ENCODE results near the gene EPHB1. TPM values are rescaled to one million over a fixed set of nuclear protein-coding genes. Genes with fewer than 3 reads are reported as not detected.
"Not testable (repeated sequence)": the region's sequence is repeated elsewhere in the genome, so short reads cannot be mapped to it uniquely, and the experiment has no call there.

EPHB1 gene
- total RNA-seq, 2 donors from 2014 or later: 0.85 to 1.7 TPM

DNA sequence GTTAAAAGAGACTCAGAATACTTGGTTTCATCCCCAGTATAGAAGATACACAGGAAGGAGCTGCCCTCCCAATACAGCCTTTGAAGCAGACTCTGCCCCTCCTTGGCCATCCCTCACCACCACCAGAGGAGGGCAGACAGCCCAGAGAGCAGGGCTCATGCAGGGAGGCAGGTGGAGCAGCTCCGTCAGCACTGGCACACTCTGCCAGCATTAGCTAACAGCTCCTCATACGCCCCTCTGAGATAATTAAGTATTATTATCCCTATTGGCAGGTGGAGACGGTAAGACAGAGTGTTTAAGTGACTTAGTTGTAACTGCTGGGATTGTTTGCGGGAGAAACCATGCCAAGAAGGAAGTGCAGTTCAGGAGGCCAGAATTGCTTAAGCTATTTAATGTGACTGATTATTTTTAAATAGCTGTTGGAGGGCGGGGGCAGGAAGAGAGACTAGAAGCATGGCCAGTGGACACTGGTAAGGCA lies 434.0 kb downstream of the EPHB1 start:
- ATAC-seq: peak in 1 of 2 donors; percentile 65
- intact Hi-C loops (cut with DNase I): no loop called here
- DNase-seq: peak; percentile 32

DNA sequence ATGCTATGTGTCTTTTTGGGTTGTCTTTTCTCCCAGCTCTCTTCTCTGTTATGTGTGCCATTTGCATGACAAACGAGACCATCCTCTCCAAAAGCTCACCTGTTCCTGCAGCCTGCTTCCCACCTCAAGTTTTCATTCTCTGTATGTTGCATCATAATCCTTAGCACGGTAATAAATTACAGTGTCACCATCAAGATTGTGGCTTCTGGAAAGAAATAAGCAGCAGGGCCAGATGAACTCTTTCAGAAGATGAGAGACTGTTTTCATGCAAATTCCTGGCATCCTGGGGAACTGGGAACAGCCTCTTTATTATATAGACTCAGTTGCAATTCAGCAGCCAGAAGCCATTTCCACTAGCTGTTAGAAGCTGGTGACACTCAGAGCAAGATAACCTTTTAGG lies 436.7 kb downstream of the EPHB1 start:
- intact Hi-C loops (cut with DNase I): no loop called here
- DNase-seq (no peak), ATAC-seq (no peak)

DNA sequence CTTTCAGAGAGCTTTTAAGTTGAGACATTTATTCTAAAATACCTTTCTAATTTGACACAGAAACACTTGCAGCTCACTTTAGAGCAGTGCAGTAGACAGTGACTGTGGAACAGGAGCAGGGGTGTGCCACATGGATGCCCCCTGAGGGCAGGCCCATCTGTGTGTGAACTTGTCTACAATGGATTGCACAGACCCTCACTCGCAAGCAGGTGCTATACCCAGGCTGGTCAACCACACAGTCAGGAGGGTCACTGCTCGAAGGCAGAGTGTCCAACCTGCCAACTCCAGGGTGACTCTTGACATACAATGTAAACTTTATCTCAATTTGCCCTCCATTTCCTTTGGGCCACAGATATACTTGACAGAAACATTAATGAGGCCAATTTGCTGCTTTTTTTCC lies 437.2 kb downstream of the EPHB1 start:
- ATAC-seq (no peak), DNase-seq (no peak)
- intact Hi-C loops (cut with DNase I): no loop called here

DNA sequence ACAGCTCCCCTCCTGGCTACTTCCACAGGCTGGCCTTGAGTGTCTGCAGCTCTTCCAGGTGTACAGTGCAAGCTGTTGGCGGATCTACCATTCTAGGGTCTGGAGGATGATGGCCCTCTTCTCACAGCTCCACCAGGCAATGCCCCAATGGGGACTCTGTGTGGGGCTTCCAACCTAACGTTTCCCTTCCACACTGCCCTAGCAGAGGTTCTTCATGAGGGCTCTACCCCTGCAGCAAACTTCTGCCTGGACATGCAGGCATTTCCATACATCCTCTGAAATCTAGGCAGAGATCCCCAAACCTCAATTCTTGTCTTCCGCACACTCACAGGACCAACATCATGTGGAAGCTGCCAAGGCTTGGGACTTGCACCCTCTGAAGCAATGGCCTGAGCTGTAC lies 438.4 kb downstream of the EPHB1 start:
- intact Hi-C loops (cut with DNase I); DNase-seq; ATAC-seq: not testable (repeated sequence)

DNA sequence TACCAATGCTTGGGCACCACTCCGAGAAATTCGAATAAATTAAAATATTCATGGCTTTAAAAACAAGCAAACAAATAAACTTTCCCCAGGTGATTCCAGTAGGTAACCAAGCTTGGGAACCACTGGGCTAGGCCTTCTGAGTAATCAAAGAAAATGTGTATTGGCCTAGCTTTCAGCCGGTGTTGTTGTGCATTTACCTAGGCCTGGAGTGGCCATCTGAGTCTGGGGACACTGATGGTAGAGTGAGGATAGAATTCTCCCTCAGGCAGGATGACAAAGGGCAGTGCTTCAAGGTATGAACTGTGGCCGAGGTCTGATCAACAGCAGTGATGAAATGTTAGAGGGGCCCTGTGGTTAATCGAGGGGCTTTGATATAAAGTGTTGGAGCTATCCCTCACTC lies 440.5 kb downstream of the EPHB1 start:
- DNase-seq (no peak), ATAC-seq (no peak)
- intact Hi-C loops (cut with DNase I): no loop called here

DNA sequence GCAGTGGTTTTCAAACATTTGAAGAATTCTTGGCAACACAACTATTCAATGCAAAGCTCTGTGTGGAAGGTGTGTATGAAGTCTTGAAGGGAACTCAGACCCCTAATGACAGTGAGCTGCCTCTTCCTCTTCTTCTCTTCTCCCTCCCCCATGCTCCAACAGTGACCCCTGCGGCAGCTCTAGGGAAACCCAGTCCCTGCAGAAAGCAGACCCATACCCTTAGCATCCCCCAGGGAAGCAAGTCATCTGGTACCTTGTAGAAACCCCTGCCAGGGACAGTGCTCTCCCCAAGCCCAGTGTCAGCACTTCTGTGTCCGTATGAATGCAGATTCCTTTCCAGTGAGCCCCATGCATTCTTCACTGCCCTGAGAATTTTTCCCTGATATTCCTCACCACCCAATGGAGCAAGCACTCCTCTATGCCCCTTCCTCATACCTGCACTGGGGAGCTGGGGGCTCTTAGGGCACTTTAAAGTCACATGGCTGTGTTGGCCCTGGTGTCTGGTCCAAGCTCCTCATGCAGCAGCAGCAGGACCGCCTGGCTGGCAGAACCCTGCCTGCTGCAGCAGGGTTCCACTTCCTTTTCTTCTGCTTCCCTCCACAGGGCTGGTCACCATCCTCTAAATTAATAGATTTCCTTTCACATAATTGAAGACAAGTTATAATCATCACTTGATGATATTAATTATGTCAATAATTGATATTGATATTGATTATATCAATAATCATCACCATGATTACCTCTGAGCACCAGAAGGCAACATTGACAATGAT lies 442.5 kb downstream of the EPHB1 start:
- intact Hi-C loops (cut with DNase I): no loop called here
- ATAC-seq (no peak), DNase-seq (no peak)

DNA sequence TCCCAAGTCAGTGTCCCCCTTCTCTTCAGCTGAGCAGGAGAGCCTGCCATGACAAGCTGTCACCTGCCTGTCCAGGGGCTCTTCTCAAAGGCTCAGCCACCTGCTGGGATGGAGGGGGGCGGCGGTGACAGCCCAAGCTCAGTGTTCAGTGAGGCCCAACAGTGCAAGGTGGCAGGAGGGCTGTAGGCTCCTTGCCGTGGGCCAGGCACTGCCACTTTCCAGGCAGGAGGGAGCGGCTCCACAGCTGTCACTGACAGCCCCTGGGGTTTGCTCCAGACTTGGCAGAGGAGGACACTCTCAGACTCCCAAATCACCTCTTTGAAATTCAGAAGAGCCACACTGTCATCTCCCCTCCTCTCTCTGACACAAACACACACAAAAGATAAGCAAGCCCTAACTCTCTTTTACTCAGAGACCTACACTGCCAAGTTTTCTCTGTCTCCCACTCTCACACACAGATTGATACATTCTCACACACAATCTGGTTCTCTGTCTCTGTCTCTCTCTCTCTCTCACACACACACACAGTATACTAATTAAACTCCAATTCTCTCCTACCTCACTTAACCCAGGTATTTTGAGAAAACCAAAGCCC lies 443.3 kb downstream of the EPHB1 start:
- DNase-seq: no peak
- no peak for ATAC-seq
- intact Hi-C loops (cut with DNase I): no loop called here

DNA sequence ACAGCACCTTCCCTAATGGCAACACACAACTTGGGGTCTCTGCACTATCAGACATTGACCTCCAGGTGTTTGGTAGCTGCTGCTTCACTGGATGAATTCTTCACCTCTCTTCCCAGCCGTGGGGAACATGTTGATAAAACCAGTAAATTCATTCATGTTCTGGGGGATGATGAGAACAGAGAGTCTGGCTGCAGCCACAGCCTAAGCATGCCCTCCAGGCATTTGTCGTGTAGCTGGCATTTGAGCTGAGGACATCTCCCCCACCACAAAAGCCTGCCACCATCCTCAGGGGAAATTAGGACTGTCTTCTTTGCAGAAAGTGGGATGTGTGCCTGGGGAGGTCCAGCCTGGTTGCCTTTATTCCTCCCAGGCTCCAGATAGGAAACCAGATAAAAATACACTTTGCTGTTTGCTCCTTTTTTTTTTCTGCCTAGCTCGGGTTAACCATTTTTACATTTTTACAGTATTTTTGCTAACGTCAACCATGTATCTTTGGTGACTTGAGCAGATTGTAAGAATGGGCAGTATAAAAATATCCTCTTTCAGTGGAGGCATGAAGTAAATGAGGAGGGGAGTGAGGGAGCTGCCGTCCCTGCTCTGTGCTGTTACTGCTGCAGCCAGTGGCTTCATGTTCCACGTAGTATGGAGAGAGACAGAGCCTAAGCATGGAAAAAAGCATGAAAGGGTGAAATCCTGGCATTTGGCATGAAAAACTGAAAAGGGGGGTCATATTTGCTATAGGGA lies 444.0 kb downstream of the EPHB1 start:
- intact Hi-C loops (cut with DNase I): no loop called here
- no peak for ATAC-seq

DNA sequence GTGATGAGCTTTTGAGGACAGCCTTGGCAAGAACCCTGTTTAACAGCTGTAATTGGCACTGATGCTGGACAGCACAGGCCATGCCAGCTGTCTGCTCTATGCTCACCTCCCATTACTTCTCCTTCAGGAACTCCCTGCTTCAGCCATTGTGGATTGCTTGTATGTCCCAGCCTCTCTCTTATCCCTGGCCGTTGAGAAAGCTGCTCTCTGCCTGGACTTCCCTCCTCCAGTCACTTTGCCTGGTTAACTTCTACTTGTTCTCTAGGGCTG lies 444.5 kb downstream of the EPHB1 start:
- ATAC-seq (no peak), DNase-seq (no peak)
- intact Hi-C loops (cut with DNase I): no loop called here

More for the DNA sequence above, 444.0 kb downstream of the EPHB1 start:
- no peak for DNase-seq

DNA sequence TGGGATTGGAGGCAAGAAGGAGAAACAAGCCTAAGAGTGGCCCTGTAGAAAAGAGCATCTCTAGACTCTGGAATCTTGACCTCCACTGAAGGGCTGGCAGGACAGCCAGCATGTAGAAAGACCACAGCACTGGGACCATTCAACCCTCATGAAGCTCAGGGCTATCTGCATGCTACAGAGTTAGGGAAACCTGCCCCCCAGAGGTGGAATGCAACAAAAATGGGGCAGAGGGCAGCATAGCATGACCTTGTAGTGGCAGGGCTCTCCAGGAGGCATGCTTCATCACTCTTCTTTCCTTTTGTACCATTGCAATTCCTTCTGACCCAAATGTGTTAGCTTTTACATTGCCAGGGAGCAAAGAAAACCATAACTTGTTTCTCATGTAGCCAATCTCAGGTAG lies 445.4 kb downstream of the EPHB1 start:
- ATAC-seq (no peak), DNase-seq (no peak)
- intact Hi-C loops (cut with DNase I): no loop called here

DNA sequence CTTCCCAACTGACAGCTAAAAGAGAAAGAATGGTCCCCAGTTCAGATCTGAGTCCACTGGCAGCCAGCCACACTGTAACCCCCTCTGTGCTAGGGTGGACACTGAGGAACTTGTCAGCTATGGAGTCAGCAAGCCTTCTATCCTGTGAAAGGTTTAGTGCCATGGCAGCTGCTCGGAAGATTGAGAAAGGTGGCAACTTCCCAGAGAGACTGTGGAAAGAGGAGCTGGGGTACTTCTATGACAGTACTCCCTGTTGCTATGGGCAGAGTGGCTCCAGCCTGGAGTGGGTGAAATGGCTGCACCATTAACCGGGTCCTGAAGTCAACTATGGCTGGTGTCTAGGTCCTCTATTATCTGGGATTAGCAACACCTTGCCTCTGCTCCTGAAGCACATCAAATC lies 447.2 kb downstream of the EPHB1 start:
- intact Hi-C loops (cut with DNase I): no loop called here
- ATAC-seq (no peak), DNase-seq (no peak)

DNA sequence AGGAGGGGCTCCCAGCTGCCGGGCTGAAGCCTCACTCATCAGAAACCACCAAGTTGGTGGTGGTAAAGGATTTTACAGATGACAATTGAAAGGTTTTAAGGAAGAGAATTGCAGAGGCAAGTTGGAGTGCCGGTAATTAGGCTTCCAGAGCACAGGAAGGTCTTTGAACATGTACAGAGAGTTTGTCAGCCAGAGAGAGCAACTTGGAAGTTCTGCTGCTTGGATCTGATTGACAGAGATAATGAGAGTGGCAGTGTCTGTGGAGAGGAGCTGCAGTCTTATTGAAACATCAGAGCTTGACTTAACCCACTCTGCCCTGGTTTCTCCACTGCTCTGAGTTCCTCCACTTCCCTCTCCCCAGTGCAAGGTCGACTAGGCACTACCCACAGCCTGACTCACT lies 448.6 kb downstream of the EPHB1 start:
- no peak for ATAC-seq
- DNase-seq: no peak
- intact Hi-C loops (cut with DNase I): no loop called here

DNA sequence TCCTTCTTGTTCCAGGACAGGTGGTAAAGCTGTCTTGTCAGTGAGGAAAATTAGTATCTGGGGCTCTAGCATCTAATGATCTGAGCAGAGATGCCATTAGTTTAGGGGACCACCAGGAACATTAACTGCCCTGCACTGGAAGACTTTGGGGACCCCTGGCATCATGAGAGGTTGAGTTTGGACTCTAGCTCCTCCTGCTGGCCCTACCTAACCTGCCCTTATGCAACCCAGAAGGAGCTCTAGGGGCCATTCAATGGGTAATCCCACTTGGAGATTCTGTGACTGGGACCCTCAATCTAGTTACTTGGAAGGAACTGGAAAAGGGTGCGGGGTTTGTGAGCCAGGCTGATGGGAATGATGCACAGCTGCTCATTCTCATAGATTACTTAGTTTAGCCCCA lies 451.0 kb downstream of the EPHB1 start:
- no peak for DNase-seq
- intact Hi-C loops (cut with DNase I): no loop called here
- ATAC-seq: no peak

DNA sequence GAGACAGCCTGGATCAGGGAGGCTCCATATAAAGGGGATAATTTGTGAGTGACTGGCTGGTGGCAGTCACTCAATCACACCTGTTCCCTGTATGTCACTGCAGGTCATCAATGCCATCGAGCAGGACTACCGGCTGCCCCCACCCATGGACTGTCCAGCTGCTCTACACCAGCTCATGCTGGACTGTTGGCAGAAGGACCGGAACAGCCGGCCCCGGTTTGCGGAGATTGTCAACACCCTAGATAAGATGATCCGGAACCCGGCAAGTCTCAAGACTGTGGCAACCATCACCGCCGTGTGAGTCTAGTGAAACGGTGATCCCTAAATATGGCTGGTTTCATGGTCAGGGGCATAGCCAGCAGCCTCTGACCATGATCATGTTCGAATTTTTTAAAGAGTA lies 453.2 kb downstream of the EPHB1 start:
- intact Hi-C loops (cut with DNase I): no loop called here
- ATAC-seq (no peak), DNase-seq (no peak)

DNA sequence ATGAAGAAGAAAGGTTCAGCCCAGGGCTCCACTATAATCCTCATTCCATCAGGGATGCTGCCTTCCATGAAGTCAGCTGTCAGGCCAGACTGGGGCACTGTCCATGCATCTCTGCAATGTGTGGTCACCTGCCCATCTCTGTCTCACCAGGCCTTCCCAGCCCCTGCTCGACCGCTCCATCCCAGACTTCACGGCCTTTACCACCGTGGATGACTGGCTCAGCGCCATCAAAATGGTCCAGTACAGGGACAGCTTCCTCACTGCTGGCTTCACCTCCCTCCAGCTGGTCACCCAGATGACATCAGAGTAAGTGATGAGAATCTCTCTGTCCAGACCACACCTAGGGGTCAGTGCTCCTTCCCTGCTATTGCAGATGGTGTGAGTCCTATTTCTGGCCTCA lies 454.1 kb downstream of the EPHB1 start:
- no peak for ATAC-seq
- no peak for DNase-seq
- intact Hi-C loops (cut with DNase I): no loop called here

DNA sequence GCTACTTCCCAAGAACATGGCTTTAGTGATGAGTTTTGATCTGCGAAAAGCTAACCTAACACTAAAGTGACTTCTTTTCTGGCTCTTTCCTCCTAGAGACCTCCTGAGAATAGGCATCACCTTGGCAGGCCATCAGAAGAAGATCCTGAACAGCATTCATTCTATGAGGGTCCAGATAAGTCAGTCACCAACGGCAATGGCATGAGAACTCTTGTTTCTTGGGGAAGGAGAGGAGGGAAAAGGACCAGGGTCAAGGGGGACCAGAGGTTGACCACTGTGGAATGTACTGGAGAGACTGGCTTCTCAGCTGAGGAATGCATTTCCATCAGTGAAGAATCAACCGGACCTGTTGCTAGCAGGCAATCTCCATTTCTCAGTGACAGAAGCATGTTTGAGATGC lies 463.9 kb downstream of the EPHB1 start:
- DNase-seq (no peak), ATAC-seq (no peak)
- intact Hi-C loops (cut with DNase I): no loop called here

DNA sequence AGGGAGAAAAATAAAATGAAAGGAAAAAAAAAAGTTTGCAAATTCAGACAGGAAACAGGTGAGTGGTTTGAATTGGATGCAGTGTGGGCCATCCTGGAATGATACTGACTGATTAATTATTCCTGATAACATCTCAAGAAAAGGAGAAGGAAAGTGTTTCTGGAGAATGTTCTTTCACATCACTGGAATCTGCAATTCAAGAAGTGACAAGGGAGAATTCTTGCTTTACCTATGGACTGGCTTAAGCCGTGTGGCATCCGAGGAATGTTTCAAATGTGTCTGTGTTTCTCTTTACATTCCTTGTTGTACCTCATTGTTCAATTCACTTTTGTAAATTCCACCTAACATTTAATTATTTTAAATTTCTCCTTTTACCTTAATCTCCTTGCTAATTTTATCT lies 465.0 kb downstream of the EPHB1 start:
- ATAC-seq (no peak), DNase-seq (no peak)
- intact Hi-C loops (cut with DNase I): no loop called here

DNA sequence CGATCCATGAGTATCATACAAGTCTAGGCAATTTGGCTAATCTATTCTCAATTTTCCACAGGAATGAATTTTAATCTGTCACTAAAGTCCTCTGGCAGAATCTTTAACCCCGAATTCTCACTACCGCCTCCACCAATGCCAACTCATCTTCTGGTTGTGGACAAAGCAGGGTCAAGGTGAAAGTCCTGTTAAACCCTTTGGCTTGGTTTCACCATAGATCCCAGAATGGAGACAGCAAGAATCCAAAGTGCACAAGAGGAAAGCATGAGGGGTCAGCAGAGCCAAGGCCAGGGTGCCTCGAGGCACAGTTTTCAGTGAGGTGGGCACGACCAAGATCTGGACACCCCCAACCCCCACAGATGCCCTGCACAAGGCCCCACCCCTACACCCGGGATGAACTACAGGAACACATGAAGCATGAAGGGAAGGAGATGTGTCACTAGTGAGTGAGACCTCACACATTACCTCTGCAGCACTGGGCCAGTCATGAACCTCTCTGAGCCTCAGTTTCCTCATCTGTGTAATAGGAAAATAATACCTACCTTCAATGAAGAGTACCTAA lies 466.2 kb downstream of the EPHB1 start:
- ATAC-seq (no peak), DNase-seq (no peak)
- intact Hi-C loops (cut with DNase I): no loop called here

DNA sequence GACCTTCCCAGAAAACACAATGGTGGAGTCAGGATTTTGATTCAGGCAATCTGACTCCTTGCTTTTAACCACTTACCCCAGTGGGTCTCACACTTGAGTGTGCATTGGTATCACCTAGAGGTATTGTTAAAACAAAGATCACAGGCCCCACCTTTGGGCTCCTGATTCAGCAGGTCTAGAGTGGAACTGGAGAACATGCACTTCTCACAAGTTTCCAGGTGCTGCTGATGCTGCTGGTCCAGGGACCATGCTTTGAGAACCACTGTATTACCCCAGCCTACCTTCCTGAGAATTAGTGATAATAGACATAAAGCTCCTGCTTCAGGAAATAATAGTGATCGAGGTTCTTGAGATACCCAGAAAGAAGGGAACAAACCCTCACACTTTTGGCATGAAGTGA lies 466.9 kb downstream of the EPHB1 start:
- intact Hi-C loops (cut with DNase I): no loop called here
- ATAC-seq (no peak), DNase-seq (no peak)

DNA sequence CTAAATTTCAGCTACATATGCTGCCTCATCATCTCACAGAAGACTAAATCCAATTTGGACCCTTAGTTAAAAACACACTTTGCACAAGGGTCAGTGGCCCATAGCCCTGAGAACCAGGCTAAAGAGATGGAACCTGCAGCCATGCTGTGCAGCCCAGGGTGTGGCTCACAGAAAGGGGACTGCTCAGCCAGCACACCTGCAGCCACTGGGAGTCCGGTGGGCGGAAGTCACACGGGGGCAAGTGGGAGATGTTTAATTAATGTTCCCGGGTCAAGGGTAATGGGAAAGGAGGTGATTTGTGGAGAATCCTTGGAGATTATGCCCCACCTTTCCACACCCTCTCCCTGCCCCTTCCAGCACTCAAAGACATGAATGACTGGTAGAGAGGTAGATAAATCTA lies 467.4 kb downstream of the EPHB1 start:
- ATAC-seq (no peak), DNase-seq (no peak)
- intact Hi-C loops (cut with DNase I): no loop called here

Measured in left cardiac atrium (tissue), 4 donors.